Stimulated activated CD4-positive, alpha-beta T cell treated with anti-CD3 and anti-CD28 coated beads, Interleukin-15, amount 100 ng/mL, for 48 hours (primary cell): Measurements from ENCODE around the gene COL27A1.

Experiments used
- DNase-seq, 2 donors: peaks; one replicate each; pipeline ENCODE4 v3.0.0-alpha.2; 2020; ENCODE audit warnings: low read depth in 2 of 2

The COL27A1 gene

GRCh38 chr9:114286146-114286679 lies 130.9 kb downstream of the COL27A1 start:
- no peak for DNase-seq

DNA sequence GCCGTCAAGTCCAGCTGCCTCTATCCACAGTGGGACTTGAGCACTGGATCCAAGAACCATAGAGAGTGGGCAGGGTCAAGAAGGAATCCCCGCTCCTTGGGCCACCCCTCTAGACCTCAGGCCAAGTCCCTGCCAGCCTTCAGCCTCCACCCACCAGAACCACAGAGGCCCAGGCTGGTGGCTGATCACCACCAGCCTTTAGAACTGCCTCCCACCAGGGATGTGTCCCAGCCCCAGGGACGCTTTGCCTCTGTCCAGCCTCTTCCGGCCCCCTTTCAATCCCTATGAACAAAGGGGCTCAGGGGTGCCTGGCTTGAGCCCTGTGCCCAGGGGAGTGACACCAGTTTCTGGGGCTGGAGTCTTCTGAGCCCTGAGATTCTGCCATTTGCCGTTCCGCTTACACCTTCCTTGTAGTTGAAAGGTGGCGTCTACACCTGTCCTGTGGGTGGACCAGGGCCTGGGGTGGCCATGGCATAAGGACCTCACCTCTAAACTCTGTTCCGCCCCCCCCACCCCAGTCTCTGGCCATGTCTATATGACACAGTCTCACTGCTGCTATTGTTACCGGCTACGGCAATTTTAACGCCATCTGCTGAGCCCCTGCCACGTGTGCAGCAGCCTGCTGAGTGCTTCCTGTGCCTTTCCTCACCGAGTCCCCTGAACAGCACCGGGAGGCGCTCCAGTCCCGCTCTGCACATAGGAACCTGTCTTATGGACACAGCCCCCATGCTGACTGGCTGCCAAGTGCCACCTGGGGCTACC lies 131.8 kb downstream of the COL27A1 start:
- DNase-seq, result no peak

GRCh38 chr9:114287763-114288192 lies 132.4 kb downstream of the COL27A1 start:
- DNase-seq, result no peak

GRCh38 chr9:114288193-114289091 lies 133.1 kb downstream of the COL27A1 start:
- DNase-seq, result no peak

DNA sequence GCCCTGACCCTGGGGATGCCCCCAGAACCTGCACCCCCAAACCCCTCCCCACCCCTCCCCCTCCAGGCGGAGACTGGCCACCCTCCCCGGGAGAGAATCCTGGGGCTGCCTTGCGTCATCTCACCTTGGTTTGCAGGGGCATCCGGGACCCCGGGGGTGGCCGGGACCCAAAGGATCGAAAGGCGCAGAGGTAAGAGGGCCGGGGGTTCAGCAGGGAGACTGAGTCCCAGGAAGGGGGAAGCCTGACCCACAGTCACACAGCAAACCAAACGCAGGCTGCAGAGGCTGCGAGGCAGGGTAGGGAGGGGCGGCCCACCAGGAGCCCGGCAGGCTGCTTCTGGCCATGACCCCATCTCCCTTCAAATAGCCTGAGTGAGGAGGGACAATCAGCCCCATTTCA lies 133.8 kb downstream of the COL27A1 start:
- DNase-seq, result no peak

GRCh38 chr9:114289571-114290481 lies 134.5 kb downstream of the COL27A1 start:
- DNase-seq, result no peak

DNA sequence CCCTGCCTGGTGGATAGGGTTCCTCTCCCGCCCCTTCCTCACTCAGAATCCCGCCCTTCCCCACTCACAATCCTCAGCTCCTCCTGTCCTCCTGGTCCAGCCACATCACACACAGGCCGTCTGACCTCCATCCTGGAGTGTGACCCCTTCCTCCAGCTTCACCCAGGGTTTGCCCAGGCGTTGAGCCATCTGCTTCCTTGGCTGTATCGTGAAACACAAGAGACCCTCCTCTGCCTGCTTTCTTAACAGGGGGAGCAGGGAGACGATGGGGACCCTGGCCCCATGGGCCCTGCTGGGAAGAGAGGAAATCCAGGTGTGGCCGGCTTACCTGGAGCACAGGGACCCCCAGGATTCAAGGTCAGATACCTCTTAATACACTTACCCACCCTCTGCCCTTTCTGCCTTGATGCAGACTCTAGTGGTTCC lies 135.2 kb downstream of the COL27A1 start:
- no peak for DNase-seq

DNA sequence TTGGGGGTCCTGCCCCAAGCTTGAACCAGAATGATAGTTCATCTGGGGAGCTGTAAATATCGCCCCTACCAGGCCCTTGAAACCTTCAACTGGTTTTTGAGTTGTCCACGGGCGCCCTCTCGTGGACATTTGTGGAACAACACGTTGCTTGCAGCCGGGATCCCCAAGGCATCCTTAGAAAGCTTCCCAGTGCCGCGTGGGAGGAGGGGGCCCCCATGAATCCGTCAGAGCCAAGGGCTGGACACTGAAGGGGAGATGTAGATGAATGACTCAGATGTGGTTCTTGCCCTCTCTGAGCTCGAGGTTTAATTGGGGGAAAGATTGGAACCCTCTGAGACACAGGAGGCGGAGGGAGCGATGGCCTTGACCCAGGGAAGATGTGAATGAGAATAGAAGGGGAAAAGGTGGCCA lies 135.7 kb downstream of the COL27A1 start:
- peak; percentile 36 to 47 for DNase-seq

GRCh38 chr9:114291886-114292590 lies 136.7 kb downstream of the COL27A1 start:
- DNase-seq, result no peak

- no peak for DNase-seq
Measured at GRCh38 chr9:114294664-114295063, 139.3 kb downstream of the COL27A1 start.

- DNase-seq, result no peak
Measured at GRCh38 chr9:114296338-114296737, 141.0 kb downstream of the COL27A1 start.

DNA sequence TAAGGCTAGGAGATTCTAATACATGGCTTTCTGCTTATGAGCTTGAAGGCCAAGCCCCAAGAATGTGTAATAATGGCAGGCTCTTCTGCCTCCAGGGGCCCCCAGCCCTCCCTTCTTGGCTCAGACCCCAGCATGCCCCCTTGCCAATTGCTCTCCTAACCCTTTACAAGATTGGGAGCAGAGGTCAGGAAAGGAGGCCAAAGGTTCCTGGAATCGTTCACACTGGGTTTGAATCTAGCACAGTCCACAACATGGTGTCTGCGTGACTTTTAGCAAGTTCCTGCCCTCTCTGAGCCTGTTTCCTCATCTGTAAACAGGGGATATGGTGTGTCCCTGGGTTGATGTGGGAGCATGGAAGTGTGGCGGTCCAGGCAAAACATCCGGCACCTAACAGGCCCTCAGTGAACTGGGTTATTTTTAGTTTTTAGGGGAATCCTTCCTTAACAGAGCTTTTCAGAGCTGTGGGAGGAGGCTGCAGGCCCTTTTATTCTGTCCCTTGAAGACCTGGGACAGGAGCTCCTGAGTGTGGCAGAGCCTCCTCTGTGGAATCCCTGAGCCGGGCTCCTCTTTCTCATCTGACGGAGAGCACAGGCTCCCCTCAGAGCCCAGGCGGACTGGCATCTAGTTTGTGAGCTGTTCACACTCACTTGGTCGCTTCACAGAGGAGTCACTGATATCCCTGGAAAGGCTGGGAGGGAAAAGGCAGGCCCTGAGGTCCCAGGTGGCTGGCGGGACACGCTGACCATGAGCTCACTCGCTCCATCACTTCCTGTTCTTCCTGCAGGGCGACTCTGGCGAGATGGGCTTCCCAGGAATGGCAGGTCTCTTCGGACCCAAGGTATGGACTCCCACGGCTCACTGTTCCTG lies 144.2 kb downstream of the COL27A1 start:
- no peak for DNase-seq

GRCh38 chr9:114300153-114300845 lies 145.0 kb downstream of the COL27A1 start:
- no peak for DNase-seq

DNA sequence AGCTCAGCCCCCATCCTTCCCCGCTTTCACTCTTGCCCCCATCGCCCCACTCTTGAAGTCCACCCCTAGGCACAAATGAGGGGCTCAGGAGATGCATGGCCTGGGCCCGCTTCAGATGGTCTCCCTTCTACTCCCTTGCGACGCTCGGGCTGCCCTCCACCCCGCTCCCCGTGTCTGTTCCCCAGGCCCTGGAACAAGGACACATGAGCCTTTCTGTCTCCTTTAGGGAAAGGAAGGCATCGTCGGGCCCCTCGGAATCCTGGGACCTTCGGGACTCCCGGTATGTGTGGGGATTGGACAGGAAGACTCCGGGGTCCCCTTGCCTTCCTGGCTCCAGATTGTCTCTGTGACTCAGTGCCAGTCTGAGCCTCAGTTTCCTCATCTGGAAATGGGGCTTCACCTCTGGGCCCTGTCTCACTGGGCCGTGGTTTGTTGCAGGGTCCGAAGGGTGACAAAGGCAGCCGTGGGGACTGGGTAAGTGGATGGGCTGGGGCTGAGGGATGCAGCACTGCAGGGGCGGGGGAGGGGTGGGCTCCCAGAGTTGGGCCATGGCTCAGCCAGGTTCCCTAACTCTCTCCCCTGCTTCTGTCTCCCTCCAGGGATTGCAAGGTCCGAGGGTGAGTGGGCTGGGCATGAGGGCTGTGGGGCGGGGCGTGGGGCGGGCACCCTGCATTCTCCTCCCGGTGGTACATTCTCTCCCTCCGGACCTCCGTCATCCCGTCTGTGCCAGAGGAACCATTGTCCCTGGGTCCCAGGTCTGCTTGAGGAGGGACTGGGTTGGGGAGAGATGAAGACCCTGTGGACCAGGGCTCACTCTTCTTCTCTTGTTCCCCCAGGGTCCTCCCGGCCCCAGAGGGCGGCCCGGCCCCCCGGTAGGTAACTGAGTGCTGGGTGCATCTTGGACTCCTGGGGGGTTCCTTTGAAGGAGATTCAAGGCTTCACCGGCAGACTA lies 145.8 kb downstream of the COL27A1 start:
- DNase-seq, result no peak

- DNase-seq, result no peak
Measured at GRCh38 chr9:114301798-114302565, 146.6 kb downstream of the COL27A1 start.

DNA sequence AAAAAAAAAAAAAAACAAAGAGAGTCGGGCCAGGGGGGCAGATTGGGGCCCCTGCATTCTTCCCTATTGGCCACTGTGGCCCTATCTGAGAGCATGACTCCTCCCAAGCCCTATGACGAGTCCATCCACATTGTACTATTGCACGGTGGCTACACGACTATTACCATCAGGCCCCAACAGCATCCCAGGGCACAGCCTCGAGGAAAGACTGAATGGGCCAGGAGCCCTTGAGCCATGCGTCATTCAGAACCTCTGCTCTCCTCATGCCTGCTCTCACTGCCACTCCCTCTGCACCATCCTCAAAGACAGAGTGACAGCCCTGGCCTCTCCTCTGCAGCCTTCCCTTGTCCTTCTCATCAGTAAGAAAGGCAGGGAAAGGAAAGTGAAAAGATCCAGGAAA lies 147.4 kb downstream of the COL27A1 start:
- DNase-seq, result no peak

DNA sequence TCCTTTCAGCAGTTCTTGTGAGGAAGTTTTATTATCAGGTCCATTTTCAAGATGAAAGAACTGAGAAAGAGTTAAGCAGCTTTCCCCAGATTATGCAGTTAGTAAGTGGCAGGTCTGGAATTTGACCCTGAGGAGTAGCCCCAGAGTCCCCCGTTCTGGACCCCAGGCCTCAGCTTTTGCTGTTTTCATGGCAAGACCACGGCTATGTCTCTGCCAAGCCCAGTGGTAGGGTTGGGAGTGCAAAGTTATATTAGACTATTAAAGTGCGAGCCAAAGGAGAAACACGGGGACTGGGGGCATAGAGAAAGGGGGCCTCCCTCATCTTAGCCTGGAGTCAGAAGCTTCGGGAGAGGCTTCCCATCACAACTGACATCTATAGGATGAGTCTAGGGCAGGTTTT lies 148.2 kb downstream of the COL27A1 start:
- DNase-seq, result no peak
